Mucosa of gallbladder (tissue), 1 donor: ENCODE results near the gene TCF12. TPM values are rescaled to one million over a fixed set of nuclear protein-coding genes. Genes with fewer than 3 reads are reported as not detected.
"Not testable (repeated sequence)": the region's sequence is repeated elsewhere in the genome, so short reads cannot be mapped to it uniquely, and the experiment has no call there.

Experiments used
- DNase-seq: peaks from one replicate; pipeline ENCODE4 v3.0.0-alpha.2; 2020; ENCODE audit warnings: low spot score
- total RNA-seq: library from RNA; stranded (reverse); gene quantifications from one replicate; pipeline ENCODE4 v1.2.1, GENCODE V29; 2021
- donor health status: DM: no; HTN: no; CAD: no.

TCF12 gene
- total RNA-seq, 1 donor from 2014 or later = 112 TPM

DNA sequence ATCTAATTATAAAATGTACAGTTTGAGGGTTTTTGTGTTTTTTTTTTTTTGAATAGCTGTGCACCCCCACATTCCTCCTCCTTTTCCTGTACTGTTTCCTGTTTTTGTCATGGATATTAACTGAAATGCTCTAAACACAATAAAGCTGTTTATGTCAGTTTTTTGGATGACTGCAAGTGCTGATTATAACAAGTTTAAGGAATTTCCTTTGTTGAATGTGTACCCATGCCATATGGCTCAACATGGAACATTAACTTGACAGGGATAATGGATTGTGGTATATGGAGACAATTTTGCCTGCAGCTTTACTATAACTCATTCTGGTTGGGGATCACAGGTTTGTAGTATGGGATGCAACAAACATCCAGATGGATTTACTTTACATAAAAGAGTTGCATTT, 216.4 kb downstream of the TCF12 start:
- DNase-seq = no peak

DNA sequence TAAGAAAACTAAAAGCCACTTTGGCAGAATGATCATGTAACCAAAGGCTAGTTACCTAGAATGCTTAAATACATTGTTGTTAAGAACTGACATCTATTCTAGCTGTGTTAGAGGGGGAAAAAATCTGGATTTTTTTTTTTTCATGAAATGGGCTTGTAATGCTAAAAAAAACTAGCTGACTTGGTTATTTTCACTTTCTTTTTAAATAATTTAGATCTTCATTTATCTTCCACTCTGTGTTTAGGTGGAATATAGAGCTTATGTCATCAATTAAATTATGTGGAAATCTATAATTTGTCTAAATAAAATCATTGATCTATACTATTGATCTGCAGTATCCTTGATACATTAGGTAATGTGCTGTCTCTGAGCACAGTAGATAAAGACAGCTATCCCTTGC, 217.4 kb downstream of the TCF12 start:
- no peak for DNase-seq

DNA sequence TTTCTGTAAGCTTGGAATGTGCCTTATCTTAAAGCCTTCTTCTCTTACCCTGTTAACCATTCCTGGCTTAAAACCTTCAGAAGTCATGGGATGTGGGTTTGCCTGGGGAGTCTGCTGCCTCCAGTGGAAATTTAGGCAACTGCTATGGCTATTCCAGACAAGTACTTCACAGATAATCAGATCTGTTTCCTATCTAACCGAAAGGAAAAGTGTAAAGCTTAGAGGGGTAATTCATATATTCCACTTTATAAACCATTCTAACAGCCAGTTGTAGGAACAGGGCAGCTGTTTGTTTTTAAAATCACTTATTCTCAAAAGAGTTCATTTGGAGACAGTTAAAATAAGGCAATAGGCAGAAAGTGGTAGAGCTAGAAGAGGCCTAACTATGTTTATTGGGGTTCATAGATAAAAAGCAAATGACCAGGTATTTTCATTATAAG, 219.9 kb downstream of the TCF12 start:
- no peak for DNase-seq

DNA sequence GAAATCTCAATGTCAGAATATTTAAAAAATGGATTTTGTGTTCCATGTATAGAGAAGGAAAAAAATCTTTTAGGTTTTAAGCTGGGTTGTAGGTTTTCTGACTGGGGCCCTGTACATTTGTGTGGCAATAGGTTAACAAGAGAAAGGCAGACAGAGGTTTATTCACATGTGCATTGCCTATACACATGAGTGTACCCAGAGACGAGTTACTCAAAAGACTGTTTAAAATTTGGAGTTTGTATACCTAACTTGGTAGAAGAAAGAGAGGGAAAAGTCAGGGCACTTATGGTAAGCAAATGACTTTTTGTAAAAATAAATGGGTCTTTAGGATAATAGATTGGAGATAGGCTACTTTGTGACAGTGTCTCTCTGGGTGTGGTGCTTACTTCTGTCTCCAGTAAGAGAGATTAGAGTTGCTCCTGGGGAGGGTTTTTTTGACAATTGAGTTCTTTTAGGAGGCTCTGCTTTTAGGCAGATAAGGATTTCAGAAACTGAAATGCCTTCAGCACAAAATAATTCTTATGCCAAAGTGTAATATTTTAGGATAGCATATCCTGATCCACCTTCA, 225.2 kb downstream of the TCF12 start:
- DNase-seq = no peak

DNA sequence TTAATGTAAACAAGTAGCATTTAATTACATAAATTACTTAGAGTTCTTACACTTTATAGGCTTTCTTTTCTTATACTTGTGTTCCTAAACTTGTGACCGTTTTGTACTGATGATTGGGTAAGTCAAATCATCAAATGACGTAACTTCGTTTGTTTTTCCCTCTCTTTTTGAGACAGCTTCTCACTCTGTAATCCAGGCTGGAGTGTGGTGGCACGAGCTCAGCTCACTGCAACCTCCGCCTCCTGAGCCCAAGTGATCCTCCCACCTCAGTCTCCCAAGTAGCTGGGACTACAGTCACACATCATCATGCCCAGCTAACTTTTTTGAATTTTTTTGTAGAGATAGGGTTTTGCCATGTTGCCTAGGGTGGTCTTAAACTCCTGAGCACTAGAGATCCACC, 226.0 kb downstream of the TCF12 start:
- DNase-seq = no peak

DNA sequence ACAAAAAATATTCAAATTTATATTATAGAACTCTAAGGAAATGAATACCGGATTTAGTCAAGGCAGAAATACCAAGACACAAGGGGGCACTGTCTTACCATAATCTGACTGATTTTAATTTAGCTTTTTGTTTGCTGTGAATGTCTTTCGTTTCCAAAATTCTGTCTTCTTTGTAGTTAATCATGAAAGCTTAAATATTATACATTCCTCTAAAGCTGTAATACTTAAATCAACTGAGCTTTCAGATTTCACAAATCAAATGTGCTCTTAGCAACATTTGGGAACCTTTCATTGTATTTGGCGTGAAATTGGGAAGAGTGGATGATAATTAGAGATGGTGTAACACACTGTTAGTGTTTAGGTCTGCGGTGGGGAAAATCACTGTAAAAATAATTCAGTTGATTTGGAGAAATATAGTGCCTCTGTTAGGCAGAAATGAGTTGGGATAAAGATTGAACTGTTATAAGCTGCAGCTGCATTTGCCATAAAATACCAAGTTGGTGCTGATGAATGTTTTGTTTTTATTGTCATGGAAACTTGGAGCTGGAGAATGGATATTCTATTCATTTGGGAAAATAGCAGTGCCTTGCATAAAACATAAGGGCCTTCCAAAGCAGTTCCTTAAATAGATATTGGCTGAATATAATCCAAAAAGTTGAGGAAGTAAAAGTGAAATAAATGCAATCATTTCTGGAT, 228.2 kb downstream of the TCF12 start:
- no peak for DNase-seq

DNA sequence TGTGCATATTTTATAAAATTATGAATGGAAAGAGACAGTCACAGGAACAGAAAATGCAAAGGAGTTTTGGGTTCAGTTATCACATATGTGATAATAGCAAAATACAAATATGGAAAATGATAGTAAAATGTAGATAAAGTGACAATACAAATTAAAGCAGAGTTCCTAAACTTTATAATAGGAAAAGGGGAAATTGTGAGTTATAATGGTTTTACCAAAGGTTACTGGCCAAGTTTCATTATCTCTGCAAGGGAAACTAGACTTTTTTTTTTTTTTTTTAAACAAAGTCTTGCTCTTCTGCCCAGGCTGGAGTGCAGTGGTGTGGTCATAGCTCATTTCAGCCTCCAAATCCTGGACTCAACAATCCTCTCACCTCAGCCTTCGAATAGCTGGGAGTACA, 229.2 kb downstream of the TCF12 start:
- no peak for DNase-seq

DNA sequence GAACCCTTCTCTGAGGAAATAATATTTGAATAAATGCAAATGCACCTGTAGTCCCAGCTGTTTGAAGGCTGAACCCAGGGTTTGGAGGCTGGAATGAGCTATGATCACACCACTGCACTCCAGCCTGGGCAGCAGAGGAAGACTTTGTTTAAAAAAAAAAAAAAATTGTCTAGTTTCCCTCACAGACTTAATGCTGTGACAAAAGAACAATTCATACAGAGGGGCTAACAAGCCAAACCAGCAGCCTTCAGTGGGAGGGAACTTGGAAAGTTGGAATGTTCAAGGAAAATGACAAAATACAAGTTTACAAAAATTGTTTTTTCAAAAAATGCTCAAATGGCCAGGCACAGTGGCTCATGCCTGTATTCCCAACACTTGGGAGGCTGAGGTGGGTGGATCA, 229.8 kb downstream of the TCF12 start:
- no peak for DNase-seq

DNA sequence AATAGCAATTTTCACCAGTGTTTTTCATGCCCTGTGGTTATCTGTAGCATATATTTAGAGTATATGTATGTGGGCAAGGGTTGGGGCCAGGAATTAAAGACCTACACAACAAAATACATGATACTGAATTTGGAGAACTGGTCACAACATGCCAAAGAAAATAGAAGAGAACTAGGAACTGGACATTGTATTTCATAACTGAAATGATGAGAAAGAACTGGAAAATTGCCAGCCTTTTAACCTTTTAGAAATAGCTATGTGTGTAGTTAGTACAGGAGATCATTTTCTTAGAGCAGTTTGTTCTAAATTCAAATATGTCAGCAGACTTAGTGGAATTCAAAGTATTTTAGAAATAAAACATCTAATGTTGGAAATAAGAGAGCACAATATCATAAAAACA, 230.8 kb downstream of the TCF12 start:
- no peak for DNase-seq

DNA sequence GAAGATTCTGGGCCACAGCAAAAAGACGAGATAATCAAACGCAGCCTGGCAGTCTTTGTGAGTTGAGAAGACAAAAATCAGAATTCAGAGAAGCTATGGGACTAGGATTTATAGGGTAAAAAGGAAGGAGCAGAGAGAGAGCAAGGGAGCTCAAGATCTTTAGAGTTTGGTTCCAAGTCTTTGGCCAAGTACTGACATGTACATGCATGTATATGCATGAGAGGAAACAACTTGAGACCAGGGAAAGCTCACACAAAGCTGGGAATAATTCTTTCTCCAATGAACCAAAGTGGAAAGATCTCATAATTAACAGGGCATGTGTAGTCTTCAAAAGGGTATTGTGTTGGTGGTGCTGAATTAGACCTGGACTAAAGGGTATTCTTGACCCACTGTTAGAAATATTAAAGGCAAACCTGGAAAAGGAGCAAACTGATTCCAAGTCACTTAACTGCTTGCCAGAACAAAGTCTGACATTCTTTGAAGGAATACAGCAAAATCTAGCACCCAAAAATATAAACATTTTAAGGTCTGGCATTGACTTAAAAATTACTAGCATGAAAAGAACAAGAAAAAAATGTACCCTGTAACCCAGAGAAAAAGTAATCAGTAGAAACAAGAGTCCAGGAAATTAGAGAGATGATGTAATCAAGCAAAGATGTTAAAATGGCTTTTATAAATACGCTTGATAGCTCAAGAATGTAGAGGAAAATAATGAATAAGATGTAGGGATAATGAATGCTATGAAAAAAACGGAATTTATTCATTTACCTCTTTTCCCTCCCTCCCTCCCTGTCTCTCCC, 231.8 kb downstream of the TCF12 start:
- DNase-seq = no peak

DNA sequence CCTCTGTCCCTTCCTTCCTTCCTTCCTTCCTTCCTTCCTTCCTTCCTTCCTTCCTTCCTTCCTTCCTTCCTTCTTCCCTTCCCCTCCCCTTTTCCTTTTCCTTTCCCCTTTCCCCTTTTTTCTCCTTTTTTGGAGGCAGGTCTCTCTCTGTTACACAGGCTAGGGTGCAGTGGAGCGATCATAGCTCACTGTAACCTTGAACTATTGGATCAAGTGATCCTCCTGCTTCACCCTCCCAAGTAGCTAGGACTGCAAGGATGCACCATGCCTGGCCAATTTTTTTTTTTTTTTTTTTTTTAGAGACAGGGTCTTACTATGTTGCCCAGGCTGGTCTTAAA, 232.4 kb downstream of the TCF12 start:
- not testable (repeated sequence) for DNase-seq

DNA sequence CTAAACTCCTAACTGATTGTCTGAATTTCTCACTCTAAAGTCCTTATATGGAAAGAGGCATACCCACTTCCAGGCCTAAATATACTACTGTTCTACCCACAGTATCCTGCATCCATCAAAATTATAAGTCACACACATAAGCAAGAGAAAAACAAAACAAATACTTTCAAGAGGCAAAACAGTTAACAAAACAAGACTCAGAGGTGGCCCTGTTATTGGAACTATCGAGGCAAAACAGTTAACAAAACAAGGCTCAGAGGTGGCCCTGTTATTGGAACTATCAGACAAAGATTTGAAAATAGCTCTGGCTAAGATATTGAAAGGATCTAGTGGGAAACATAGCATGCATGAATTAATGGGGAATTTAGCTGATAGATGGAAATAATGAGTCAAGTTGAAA, 233.7 kb downstream of the TCF12 start:
- DNase-seq = no peak

DNA sequence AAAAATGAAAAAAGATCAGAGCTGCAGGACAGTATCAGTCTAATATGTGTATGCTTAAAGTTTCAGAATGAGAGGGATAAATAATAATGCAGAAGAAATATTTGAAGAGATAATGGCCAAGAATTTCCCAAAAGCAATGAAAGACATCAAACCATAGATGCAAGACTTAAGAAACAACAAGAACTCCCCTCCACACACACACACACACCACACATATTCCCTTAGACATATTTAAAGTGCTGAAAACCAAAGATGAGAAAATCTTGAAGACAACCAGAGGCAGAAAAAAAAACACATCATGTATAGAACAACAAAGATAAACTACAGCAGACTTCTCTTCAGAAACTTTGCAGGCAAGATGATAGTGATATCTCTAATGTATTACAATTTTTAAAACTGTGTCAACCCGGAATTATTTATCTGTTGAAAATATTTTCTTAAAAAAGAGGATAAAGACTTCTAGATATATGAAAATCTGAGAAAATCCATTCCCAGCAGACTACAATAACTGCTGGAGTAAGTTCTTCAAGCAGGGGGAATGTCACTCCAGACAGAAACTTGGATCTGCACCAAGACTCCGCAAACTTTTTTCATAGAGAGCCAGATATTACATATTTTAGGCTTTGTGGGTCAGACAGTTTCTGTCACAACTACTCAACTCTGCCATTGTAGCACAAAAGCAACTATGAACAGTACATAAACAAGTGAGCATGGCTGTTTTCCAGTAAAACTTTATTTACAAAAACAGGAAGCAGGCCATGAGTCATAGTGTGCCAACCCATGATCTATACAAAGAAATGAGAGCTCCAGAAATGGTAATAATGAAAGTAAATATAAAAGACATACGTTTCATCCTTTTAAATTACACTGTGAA, 234.5 kb downstream of the TCF12 start:
- DNase-seq = no peak

DNA sequence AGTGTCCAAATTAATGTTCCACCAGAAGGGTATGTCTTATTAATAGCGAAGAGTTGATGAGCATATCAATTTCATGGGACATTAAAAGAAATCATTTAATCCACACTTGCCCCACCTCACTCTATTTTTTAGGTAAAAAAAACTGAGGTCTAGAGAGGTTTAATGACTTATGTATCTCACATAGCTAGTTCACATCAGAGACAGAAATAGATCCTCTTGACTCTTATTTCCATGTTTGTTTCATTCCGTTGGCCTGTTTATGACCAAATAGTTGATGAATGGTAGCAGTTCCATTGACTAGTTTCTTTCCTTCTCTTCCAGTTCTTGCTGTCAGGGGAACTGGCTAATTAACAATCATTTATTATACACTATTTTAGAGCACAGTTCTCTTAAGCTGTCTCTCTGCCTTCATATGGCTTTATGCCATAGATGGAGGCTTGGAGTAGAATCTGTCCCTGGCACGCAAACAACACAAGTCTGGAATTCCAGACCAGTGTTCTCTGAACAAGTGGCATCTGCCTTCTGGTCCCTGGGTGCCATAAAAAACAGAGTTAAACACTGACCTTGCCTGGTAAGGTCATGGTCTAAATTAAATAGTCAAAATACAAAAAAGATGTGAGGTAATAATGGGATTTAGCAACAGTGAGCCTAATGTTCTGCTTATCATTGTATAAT, 237.9 kb downstream of the TCF12 start:
- DNase-seq = no peak

DNA sequence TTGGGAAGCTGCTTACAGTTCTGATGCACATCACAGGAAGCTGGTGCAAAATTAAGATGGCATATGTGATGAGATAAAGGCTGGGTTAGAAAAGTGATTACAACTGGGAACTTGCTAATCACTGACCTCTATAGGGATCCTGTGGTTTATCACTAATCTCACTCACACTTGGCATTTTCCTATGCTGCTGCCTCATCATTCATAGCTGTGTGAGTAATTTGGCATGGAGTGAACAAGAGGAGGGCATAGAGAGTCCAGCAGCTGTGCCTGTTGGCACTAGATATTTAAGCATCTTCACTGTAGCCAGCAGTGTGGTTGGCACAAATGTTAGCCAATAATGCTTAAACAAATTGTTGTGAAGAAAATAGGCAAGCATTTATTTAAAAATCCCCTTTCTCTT, 240.1 kb downstream of the TCF12 start:
- no peak for DNase-seq

DNA sequence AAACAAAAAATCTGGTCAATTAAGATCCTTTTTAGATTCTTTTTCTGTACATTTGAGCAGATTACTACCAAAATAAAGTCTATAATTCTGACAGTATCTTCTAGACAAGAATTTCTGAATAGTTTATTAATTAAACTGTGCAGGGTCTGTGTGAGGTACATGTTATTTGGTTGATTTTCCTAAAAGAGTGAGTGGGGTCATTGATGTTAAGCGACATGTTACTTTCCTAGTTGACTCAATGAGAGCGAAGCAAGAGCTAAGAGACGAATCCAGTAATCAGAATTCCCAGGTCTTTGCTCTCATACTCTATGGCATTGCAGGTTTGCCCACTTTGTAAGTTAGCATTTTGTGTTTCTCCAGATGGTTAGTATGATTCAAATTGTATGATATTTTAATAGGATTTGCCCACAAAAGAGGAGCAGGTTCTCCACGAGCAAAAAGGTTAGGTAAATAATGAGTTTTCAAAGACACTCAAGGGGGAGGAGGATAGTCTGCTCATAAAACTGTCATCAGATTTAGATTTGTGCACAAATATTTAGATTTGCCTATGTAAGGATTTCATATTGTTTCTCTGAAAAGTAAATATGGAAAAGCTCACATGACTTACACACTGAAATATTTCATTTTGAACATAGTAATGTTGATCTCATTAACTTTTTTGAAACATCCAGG, 240.7 kb downstream of the TCF12 start:
- no peak for DNase-seq

DNA sequence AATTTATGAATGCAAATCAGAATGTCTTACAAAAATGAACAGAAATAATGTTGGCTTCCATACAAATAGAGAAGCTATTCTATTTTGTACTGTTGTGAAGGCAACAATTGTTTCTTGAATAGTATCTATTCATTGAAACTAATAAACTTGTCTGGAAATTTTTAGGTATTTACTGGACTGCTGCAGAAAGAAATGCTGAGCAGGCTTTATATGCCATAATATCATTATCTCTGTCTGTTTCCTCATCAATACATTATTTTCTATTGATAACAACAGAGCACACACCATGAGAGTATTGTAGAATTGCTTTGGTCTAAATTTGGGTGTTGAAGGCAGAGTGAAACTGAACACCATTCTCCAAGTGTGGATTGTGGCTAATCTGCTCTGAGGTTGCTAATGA, 241.3 kb downstream of the TCF12 start:
- DNase-seq = no peak

DNA sequence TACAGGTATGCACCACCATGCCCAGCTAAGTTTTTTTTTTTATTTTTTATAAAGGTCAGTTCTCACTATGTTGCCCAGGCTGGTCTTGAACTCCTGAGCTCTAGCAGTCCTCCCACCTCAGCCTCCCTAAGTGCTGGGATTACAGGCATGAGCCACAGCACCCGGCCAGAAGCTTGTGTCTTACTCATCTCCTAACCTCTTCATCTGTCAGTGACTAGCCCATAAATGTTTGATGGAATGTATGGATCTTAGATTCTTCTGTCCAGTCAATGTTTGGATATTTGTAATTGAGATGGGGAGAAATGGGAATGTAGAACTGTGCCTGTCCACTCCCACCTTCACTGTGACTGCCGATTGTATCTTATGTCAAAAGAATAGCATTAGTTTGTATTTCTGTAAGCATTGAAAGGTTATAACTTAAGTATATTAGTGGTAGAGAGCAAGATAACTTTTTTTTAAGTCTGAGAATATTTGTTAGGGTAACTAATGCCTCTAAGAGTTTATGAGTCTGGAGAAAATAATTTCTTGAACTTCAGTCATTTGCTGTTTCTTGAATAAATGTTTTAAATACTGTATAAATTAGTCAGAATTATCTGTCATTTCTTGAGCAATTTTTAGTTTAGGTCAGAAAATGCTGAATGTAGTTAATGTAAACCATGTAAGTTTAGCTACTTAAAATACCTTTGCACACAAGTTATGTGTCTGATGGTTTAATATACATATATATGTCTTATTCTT, 242.5 kb downstream of the TCF12 start:
- DNase-seq = no peak

DNA sequence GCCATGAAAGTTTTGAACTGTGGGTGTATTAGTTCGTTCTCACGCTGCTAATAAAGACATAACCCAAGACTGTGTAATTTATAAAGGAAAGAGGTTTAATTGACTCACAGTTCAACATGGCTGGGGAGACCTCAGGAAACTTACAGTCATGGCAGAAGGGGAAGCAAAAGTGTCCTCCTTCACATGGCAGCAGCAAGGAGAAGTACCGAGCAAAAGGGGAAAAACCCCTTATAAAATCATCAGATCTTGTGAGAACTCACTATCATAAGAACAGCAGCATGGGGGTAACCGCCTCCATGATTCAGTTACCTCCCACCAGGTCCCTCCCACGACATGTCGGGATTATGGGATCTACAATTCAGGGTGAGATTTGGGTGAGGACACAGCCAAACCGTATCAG, 245.8 kb downstream of the TCF12 start:
- DNase-seq = not testable (repeated sequence)

DNA sequence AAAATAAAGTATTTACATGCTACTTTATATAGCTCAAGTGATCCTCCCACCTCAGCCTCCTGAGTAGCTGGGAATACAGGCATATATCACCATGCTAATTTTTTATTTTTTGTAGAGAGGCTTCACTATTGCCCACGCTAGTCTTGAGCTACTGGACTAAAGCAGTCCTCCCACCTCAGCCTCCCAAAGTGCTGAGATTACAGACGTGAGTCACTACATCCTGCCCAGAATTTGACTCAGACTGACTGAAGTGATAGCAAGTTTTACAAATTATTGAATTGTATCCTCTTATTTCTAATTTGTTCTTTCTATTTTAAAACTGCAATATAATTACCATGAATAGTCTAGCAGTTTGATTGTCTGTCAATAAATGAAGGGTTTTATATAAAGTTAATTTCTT, 247.5 kb downstream of the TCF12 start:
- DNase-seq = no peak
